Retina (tissue), 1 donor: ENCODE data around the gene KIF23.
"Not testable (repeated sequence)": the region's sequence is repeated elsewhere in the genome, so short reads cannot be mapped to it uniquely, and the experiment has no call there.

Source experiments
- DNase-seq: peaks from one replicate; pipeline ENCODE4 v3.0.0-alpha.2; 2016

The KIF23 gene

GRCh38 chr15:69439623-69440022 is 25.5 kb downstream of the KIF23 start:
- DNase-seq = no peak

DNA sequence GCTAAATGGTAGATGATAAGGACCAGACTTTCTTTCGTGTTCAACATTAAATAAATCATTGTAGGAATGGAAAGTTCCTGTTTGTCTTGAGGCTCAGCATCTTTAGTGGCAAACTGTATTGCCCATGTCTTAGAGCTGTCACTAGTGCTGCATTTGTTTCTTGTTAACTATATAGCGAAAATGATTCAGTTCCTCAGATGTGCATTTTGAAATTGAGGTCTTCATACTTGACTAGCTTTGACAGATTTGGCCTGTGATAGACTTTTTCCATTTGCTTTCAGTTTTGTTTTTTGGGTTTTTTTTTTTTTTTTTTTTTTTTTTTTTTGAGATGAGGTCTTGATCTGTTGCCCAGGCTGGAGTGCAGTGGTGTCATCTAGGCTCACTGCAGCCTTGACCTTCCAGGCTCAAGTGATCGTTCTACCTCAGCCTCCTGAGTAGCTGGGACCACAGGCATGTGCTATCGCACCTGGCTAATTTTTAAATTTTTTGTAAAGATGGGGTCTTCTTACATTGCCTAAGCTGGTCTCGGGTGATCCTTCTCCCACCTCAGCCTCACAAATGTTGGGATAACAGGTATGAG is 29.0 kb downstream of the KIF23 start:
- no peak for DNase-seq

- no peak for DNase-seq
Measured at GRCh38 chr15:69444686-69445085, 30.5 kb downstream of the KIF23 start.

DNA sequence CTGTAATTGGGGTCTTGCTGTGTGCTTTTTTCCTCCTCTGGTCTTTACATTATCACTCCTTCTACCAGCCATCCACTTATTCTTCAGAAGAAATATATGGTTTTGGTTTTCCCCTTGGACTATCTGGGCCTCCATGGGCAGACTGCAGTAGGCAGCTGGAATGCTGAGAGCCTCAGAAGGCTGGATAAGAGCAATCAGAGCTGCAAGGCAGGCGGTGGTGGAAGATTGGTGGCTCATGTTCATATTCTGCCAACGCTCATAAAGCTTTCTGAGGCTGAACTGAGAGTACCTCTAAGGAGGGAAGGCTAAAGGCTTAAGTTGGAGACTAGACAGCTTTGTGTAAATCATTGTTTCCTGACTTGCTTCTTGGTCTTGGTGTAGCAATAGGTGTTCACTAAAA is 32.8 kb downstream of the KIF23 start:
- DNase-seq = no peak

GRCh38 chr15:69450221-69450620 is 36.1 kb downstream of the KIF23 start:
- DNase-seq = not testable (repeated sequence)

- no peak for DNase-seq
Measured at GRCh38 chr15:69450968-69451695, 37.0 kb downstream of the KIF23 start.

- DNase-seq = no peak
Measured at GRCh38 chr15:69451951-69452691, 38.0 kb downstream of the KIF23 start.

GRCh38 chr15:69452692-69453521 is 38.8 kb downstream of the KIF23 start, which contains the start of gene RPLP1:
Gene RPLP1 (plus strand): TSS chr15:69452818. CDS start chr15:69452949, 131 bp downstream.
- peak; percentile 98 for DNase-seq

- DNase-seq = no peak
Measured at GRCh38 chr15:69454953-69455352, 40.8 kb downstream of the KIF23 start.

DNA sequence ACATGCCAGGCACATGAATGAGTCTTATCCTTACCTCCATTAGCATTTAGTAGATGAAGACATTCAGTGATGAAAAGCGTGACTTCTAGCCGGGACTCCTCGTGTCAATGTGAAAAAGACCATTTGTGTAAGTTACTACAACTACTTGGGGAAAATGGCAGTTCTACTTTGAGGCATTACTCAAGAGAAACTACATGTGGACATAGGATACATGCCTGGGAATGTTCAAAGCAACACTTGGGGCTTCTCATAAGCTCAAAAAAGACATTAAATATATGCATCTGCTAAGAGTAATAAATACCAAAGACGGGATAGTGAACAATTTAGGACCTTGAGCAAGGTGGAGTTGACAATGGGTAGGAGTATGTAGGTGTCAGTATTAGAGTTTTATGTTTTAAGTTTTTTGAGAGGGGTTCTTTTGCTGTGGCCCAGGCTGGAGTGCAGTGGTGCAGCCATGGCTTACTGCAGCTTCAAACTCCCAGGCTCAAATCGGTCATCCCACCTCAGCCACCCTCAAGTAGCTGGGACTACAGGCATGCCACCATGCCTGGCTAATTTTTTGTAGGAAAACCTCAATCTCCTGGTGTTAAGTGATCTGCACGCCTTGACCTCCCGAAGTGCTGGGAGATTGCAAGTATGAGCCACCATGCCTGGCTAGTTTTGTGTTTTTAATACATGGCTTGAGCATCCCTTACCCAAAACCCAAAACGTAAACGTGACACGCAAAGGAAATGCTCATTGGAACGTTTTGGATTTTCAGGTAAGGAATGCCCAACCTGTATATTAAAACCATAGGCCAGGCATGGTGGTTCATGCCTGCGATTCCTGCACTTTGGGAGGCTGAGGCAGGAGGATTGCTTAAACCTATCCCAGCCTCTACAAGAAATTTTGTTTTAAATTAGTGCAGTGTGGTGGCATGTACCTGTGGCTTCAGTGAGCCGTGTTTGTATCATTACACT is 42.3 kb downstream of the KIF23 start:
- no peak for DNase-seq

DNA sequence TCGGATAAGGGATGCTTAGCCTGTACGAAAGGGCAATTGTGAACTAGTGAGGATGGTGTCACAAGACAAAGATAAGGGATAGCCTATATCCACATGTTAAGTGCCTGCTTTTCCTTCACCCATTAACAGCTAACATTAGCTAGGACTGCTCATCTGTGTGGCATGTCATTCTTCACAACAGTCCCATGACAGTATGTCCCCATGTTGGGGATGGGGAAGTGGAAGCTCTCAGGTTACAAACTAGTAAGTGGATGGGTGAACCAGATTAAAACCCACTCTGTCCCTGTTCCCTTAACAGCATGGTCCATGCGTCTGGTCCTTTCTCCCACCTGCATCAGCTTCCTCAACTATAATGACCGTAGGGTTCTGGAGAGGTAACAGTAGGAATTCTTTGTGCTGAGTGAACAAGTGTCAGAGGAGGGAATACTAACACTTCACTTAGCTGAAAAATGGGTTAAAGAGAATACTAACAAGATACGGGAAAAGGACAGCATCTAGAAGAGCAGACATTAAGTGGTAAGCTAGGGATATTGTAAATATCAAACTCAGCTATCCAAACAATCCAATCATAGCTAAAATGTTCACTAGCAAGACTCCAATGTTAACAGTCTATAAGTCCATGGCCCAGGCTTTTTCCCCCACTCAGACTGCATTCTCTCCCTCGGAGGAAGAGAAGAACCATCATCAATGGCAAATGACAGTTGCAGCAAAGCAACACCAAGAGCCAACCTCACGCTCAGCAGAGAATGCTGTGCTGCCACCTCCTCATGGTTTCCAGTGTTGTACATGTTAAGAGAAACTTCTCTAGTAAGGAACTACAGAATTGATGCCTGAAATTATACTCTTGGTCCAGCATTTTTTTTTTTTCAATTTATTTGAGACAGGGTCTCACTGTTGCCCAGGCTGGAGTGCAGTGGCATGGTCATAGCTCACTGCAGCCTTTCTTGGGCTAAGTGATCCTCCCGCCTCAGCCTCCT is 43.4 kb downstream of the KIF23 start:
- DNase-seq = no peak

- DNase-seq = no peak
Measured at GRCh38 chr15:69459066-69459465, 44.9 kb downstream of the KIF23 start.

DNA sequence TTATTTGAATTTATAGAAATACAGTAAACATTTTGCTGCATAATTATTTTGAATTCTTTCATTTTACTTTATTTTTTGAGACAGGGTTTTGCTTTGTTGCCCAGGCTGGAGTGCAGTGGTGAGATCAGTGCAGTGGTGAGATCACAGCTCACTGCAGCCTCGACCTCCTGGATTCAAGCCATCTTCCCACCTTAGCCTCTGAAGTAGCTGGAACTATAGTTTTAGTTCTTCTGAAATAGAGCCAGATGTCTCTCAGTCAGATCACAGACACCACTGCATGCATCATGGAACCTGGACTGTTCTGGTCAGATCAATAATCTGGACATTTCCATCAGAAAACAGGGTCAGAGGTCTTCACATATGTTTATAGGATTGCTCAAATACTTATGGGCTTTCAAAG is 46.3 kb downstream of the KIF23 start:
- no peak for DNase-seq

DNA sequence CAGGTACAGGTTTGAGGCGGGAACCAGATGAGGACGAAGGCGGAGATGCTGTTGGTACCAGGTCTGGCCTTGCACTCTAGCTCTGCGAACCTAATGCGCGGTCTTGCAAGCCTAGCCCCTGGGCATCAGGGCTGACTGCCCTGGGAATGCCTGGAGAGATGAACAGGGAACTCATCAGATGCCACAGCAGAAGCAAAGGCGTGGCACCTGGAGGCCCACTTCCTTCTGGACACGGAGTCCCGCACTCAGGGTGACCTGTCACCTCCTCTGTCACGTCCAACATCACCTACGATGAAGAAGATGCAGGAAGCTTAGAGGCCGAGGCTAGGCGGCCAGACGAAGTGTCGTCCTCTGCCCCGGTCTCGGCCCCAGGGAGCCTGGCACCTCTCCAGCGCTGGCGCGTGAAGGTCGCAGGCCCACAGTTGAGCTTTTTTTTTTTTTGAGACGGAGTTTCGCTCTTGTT is 47.9 kb downstream of the KIF23 start:
- DNase-seq = no peak

DNA sequence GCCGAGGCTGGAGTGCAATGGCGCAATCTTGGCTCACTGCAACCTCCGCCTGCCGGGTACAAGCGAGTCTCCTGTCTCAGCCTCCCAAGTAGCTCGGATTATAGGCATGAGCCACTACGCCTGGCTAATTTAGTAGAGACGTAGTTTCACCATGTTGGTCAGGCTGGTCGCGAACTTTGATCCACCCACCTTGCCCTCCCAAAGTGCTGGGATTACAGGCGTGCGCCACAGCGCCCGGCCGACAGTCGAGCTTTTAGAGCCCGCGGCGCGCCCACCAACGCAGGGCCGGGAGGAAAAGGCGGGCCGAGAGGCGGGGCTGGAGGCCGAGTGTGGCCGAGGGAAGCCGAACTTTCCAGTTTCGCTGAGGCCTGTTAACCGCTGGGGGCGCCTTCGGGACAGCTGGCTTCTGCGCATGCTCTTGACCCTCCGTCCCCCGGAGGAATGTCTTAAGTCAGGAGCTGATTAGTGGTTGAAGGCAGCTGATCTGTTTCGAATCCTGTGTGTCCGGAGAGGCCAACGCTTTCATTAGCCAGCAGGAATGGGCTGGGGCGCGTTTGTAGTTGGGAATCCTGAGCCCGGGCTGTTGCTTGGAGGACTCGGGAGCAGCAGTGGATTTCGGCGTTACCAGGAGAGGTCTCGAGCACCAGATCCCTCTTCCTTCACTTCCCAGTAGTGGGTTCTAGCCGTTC is 48.5 kb downstream of the KIF23 start:
- peak; percentile 97 for DNase-seq

DNA sequence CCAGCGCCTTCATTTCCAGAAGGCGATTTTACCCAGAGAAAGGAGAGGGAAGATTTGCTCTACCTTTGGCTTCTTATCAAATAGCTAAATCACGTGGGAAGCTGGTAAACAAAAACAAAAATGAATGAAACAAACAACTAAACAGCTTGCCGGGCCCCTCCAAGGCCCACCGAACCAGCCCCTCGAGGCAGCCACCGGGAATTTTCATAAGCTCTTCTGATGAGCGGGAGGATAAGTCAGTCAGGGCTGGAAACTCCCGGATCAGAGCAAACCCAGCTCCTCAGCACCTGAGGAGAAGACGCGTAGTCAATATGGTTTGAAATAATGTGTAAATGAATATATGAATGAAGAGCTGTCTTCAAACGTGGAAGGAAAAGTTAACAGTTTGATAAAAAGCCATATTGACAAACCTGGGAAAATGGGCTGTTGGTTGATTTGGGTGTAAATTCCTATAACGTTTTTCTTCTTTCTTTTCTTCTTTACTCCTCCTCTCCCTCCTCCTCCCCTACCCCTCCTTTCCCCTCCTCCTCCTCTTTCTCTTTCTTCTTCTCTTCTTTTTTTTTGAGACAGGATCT is 49.1 kb downstream of the KIF23 start:
- no peak for DNase-seq

- DNase-seq = no peak
Measured at GRCh38 chr15:69465253-69465652, 51.1 kb downstream of the KIF23 start.

DNA sequence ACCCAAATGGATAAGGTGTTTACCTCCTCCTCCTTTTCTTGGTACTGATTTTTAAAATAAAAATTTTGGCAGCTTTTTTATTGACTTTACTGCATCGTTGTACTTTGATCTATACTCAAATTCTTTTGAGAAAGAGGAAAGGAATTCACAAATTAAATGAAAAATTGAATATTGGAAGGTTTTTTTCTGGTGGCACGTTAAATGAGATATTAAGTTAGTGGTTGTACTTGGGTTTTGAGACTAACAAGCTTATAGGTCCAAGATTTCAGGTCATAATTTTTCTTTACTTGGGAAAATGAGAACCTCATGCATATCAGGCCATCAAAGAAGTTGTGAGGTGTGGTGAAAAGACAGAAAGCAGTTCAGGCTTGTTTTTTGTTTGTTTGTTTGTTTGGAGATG is 52.6 kb downstream of the KIF23 start:
- DNase-seq = no peak

DNA sequence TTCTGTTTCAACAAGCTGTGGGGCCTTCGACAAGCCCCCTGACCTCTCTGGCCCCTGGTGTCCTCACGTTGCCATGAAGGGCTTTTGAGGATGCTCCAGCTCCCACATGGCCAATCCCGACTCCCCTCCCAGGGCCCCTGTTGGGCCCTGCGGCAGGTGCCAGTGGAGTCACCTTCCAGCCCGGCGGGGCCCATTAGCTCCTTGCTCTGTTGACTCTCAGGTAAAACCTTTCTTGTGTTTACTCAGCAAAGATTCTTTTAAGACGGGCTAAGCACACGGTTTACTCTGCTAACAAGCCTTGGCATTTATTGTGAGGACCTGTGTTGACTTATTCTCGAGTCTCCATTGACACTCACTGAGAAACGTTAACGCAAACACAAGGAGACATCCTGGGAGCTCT is 53.5 kb downstream of the KIF23 start:
- no peak for DNase-seq
